T-helper 2 cell (primary cell): ENCODE results near the gene PLXNB1.
A peak's percentile ranks its signal among the peaks of the same experiment; 100 is the strongest.

Experiments
- DNase-seq, 5 experiments: peaks; one replicate each; pipeline versions ENCODE4 v3.0.0 to v3.0.0-alpha.2; 2012 to 2022

Gene PLXNB1

GRCh38 chr3:48416546-48416945 is 13.3 kb downstream of the PLXNB1 start:
- no peak for DNase-seq

DNA sequence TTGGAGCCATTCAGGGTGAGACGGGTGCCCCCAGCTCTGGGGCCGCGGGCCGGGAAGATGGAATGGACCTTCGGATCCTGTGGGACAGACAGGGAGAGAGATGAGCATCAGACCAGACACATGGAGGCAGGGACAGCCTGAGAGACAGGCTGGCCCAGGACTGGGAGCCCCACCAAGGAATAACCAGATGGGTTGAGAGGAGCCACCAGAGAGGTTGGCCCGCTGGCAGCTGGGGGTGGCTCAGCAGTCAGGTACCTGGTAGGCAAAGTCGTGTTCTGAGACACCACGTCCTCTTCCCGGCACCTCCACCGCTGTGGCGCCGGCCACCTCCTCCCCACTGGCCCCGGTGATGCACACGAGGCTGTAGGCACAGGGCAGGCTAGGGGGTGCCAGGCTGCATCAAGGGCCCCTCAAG is 13.8 kb downstream of the PLXNB1 start:
- DNase-seq = no peak

DNA sequence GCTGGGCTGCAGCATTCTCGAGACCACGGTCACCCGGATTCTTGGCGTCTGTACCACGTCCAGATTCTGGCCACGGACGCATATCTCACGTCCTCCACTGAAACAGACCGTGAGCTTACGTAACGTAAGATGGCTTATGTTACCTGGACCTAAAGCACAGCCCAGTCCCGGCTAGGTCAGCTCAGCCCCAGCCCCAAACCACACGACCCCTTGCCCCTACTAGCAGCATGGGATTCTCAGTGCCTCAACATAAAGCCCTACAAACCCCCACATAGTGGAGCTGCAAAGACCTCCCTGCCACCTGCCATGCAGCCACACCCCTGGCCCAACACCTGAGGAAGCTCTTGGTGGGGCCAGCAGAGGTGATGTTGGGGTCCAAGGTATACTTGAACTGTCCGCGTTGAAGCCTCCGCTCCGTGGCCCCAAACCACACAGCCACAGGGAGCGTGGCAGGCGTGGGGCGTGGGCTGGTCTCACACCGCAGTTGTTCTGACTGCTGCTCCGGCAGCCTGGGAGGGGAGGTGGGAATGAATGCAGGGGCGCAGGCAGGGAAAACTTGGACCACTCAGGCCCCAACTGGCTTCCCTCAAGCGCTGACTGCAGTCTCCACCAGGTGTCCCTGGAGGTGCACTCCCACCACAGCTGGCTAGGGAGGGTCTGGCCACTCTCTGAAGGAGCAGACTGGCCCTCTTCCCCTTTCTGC is 14.5 kb downstream of the PLXNB1 start:
- no peak for DNase-seq

GRCh38 chr3:48414376-48415250 is 15.3 kb downstream of the PLXNB1 start:
- no peak for DNase-seq

DNA sequence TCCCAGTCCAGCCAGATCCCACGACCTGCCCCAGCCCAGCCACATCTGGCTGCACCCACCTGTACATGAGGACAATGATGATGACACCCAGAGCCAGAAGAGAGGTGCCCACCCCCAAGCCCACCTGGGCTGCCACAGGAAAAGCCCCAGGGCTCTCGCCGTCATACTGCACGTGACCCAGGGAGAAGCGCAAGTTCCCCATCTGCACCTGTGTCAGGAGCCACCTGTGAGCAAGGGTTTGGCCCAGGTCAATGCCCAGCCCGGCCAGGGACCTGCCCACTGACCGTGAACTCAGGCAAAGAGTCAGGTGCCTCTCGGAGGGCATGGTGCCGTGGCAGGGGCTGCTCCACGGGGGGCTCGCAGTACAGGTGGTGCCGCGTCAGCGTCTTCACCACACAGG is 16.3 kb downstream of the PLXNB1 start:
- DNase-seq = no peak

GRCh38 chr3:48413086-48413485 is 16.8 kb downstream of the PLXNB1 start:
- DNase-seq = no peak

DNA sequence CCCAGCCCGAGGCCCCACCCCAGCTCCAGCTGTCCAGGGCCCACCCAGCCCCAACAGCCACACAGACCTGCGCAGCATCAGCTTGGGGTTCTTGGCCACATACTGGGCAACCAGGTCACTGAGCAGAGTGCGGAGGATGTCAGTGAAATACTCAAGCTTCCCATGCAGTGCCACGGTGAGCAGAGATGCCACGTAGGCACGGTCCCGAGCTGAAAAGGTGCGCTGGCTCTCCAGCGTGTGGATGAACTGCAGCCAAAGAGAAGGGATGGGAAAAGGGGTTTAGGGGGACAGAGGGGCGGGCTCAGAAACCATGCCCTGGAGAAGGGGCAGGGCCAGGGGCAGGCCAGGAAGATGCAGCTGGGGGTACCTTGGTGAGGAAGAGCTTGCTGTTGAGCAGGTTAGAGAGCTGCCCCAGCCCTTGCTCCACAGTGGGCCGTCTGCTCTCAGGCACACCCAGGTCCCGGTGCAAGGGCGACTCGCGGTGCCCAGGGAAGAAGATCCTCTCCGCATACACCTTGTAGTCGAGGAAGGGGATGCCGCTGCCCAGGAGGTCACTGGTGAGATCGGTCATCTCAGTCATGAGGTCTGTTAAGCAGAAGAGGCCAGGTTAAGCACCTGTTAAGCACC is 17.4 kb downstream of the PLXNB1 start:
- no peak for DNase-seq

DNA sequence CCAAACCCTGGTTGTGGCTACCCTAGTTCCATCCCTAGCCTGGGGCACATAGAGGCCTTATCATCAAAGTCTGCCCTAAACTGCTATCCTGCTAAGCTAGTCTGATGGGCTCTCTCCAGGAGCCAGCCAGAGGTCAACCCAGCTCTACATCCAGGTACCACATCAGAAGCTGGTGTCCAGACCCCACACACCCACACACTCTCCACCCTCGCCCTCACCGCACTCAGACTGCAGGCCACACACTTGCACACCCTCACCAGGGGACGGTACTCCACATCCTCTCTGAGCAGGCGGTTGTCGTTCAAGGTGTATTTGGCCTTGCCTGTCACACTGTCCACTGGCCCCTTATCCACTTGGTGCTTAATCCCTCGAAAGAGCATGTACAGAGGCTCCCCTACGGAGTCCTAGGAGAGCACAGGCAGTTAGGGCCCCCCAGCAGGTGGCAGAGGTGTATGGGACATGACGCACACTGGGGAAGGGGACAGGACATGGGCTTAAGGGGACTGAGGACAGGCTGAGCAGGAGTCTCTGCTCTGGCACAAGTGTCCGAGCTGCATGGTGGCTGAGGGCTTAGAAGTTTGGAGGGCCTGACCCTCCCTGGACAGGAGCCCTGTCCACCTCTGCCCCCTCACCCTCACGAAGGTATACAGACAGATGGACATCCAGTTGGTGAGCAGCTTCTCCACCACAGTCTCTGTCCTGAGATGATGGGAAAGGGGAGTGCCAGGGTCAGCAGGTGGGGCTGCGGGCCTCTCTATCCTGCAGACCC is 18.1 kb downstream of the PLXNB1 start:
- DNase-seq = peak in 1 of 5 experiments; percentile 3

DNA sequence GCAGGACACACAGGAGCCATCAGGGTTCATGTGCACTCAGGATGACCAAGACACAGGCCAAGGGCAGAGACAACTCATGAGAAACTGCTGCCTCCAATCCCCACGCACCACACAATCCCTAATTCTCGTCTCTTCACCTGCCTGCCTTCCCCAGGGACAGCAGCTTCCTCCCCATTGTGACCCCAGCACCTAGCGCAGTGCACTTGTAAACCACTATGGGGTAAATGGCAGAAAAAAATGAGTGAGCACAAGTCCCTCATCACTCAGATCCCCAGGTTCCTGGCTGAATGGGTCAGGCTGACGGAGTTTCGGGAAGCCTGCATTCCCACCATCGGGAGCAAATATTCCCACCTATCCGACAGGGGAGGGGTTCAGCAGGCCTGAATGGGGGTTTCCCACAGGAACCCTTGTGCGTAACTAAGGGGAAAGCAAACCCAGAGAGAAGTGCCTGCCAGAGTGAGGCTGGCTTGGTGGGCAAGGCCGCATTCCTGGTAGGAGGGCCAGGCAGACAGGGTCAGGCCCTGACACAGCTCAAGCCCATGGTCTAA is 18.8 kb downstream of the PLXNB1 start:
- DNase-seq = no peak

- DNase-seq = peak in 1 of 5 experiments; percentile 2
Observed at GRCh38 chr3:48410205-48411040, 19.5 kb downstream of the PLXNB1 start.

- peak in 1 of 5 experiments; percentile 2 for DNase-seq
Observed at GRCh38 chr3:48409291-48410201, 20.3 kb downstream of the PLXNB1 start.

- DNase-seq = peak in 1 of 5 experiments; percentile 1
Observed at GRCh38 chr3:48408823-48409281, 21.0 kb downstream of the PLXNB1 start.

GRCh38 chr3:48407542-48408099 is 22.3 kb downstream of the PLXNB1 start:
- DNase-seq = no peak

- DNase-seq = peak in 1 of 5 experiments; percentile 1
Observed at GRCh38 chr3:48406443-48407431, 23.1 kb downstream of the PLXNB1 start.

GRCh38 chr3:48405971-48406370 is 23.9 kb downstream of the PLXNB1 start:
- DNase-seq = no peak

GRCh38 chr3:48405343-48405881 is 24.5 kb downstream of the PLXNB1 start:
- DNase-seq = no peak

DNA sequence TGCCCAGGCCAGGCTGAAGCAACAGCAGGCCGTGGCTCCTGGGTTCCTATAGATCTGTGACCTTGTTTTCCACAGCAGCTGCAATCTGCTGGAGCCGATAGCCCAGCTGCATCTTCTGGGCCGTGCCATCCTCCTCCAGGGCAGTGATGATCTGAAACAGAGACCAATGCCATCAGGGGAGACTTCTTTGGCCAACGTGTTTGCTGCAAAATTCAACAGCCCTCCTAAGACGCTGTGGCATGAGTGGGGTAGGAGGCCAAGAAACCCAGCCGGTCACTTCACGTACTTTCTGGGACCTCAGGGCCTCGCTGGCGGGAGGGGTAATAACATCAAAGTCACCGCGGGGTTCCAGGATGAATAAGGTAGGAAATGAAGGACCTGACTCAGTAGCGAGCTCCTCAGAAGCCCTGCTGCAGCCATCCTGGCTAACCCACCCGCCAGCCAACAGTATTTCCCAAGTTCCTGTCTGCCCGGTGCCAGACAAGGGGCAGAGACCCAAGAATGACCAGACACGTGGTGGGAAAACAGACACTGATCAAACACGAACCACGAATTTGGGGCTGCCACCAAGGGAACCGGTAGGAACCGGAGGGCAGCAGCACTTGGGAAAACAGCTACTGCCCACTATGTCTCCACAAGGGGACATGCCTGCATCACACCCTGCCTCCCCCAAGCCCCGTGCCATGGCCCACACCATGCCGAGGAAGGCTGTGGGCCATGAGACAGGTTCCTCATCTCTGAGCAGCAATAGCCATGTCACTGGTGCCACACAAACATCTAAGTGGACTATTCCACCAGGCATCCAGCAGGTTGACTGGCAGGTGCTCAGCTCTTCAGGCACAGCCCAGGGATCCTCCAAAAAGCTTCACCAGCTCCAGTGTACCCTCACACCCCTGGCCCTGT is 25.2 kb downstream of the PLXNB1 start:
- no peak for DNase-seq
